Retinal pigment epithelial cell (primary cell): ENCODE results near the gene PSMD6.

Experiments used
- DNase-seq: peaks from one replicate; pipeline ENCODE4 v3.0.0-alpha.2; 2010; ENCODE audit warnings: low read depth
- H3K4me3 ChIP-seq: 2 replicates; pipeline ENCODE4 v1.5.1; 2011; ENCODE audit warnings: mild to moderate bottlenecking, low read length, control low read depth, moderate library complexity
- TF ChIP-seq, protein P1 (sequence below): conservative IDR thresholded peaks from 2 replicates; pipeline ENCODE4 v1.5.1; 2011; ENCODE audit warnings: low read depth, low read length, control low read depth, inconsistent platforms

Gene PSMD6

DNA sequence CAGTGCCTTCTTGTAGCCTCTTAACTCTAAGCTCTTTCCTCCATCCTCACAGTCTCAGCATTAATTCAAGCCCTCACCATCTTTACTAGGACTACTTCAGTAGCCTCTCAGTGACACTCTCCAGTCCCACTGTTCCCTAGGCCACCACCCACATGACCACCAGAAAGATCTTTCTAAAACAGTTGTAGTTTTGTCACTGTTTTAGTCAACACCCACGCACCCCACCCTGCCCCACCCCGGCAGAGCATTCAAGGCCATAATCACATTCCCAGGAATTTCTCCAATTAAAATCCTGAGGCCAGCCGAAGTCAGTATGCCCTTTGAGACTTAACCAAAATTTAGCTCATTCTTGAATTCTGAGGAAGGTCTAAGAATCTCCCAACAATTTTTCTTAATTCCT is 31.2 kb upstream of the PSMD6 start:
- DNase-seq = no peak
- TF ChIP-seq, protein P1, sequence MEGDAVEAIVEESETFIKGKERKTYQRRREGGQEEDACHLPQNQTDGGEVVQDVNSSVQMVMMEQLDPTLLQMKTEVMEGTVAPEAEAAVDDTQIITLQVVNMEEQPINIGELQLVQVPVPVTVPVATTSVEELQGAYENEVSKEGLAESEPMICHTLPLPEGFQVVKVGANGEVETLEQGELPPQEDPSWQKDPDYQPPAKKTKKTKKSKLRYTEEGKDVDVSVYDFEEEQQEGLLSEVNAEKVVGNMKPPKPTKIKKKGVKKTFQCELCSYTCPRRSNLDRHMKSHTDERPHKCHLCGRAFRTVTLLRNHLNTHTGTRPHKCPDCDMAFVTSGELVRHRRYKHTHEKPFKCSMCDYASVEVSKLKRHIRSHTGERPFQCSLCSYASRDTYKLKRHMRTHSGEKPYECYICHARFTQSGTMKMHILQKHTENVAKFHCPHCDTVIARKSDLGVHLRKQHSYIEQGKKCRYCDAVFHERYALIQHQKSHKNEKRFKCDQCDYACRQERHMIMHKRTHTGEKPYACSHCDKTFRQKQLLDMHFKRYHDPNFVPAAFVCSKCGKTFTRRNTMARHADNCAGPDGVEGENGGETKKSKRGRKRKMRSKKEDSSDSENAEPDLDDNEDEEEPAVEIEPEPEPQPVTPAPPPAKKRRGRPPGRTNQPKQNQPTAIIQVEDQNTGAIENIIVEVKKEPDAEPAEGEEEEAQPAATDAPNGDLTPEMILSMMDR = no peak
- no peak overlapping the region for H3K4me3 ChIP-seq

DNA sequence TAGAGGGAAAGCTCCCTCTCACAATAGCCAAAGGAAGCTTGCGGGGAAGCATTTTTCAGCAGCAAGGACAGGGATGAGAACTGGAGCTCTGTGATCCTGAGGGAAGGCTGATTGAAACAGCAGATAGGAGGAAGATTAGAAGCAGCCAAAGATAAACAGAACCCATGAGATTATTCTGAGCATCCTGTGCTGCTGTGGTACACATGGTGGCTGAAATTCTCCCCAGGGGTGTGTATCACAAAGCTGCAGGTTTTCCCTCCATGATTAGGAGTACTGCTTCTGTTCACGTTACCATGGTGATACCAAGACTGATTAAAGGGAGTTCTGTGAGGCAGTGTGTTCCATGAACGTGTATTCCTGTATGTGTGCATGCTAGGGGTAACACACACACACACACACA is 30.3 kb upstream of the PSMD6 start:
- H3K4me3 ChIP-seq = no peak overlapping the region
- TF ChIP-seq, protein P1 = no peak
- DNase-seq = no peak

DNA sequence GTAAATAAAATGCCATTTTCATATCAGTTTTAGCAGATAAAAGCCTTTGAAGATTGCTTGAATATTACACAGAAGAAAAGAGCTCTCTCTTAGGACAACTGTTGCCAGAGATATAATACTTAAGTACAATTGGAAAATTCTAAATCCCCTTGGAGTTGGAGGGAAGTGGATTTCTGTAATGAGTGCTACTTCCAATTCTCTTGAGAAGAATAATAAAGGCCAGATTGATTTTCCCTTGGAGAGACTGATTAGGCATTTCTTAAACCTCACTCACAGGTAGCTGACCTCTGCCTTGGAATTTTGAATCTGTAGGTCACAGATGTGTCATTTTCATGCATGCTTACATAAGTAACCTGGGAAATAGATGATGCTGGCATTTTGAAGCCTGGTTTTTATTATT is 29.8 kb upstream of the PSMD6 start:
- DNase-seq = no peak

DNA sequence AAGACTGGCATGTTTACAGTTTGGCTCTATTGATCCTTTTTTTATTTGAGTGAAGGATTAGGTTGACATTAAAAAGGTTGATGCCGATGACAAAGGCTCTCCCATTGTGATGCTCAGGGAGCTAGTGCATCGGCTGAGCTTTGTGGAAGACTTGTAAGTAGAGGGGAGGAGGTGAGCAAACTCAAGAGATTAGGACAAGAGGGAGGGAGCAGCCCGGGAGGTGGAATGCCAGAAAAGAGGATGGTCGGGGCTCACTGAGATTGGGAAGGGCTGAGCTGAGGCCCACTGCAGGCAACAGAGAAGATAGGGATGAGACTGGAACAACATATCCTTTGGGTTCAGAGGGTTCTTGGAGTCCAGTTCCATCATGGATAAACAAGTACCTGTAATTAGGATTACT is 26.5 kb upstream of the PSMD6 start:
- no peak overlapping the region for H3K4me3 ChIP-seq
- TF ChIP-seq, protein P1 = no peak
- no peak for DNase-seq

More for the DNA sequence above, 29.8 kb upstream of the PSMD6 start:
- H3K4me3 ChIP-seq = no peak overlapping the region
- TF ChIP-seq, protein P1 = no peak

DNA sequence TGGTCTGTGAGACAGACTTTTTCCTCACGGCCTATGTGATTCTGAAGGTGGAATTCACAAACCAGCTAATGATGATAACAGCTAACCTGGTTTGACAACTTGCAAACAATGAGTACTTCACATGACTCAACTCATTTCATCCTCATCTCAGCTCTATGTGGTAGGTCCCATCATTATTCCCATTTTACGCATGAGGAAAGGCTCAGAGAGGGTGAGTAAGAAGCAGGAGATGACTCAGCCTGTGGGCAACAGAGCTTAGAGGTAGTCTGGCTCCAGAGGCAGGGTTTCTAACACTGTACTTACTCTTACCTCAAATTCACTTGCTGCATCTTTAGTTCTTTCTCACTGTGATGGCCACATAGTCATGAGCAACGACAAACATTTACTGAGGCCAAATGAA is 25.8 kb upstream of the PSMD6 start:
- no peak overlapping the region for H3K4me3 ChIP-seq
- TF ChIP-seq, protein P1 = no peak

DNA sequence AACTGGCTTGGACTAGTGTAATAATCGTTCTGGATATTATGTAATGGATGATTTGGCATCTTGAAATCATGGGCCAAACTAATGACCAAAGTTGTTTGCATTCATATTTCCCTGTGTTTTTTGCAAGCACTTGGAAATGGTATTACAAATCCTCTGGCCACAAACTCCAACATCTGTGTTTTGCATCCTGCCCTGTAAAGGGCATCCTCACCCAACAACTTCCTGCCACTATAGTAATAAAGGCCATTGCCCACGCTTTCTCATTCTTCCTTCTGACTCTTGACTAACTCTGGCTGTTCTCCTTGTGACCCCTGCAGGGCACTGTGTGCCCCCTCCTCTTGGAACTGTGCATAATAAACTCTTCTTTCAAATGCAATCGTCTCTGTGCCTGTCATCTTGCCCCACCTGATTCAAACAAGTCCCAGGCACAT is 25.4 kb upstream of the PSMD6 start:
- no peak for DNase-seq
- TF ChIP-seq, protein P1 = no peak
- no peak overlapping the region for H3K4me3 ChIP-seq

More for the DNA sequence above, 25.8 kb upstream of the PSMD6 start:
- no peak for DNase-seq

DNA sequence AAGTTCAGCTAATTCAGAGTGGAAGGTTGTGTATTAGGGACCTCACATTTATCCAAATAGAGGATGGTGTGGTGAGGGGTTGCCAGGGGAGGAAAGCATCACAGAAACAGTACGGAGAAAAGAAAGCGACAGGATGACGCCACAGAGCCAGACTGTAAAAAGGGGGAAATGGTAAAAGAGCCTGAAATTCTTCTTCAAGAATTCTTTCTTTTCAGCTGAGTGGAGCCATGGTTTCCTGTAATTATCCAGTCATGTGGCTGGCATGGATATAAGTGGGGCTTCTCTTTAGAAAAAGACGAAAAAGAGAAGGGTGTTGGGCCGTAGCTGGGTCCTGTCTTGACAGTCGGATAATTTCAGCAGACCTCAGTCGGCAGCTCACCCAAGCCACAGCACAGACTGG is 24.5 kb upstream of the PSMD6 start:
- no peak for DNase-seq
- H3K4me3 ChIP-seq = no peak overlapping the region
- TF ChIP-seq, protein P1 = no peak
